ENCODE measurements around the gene ACAD10. TPM values are rescaled to one million over a fixed set of nuclear protein-coding genes. Genes with fewer than 3 reads are reported as not detected.

The ACAD10 gene
- total RNA-seq, 1 donor from 2014 or later = 36.6 TPM

DNA sequence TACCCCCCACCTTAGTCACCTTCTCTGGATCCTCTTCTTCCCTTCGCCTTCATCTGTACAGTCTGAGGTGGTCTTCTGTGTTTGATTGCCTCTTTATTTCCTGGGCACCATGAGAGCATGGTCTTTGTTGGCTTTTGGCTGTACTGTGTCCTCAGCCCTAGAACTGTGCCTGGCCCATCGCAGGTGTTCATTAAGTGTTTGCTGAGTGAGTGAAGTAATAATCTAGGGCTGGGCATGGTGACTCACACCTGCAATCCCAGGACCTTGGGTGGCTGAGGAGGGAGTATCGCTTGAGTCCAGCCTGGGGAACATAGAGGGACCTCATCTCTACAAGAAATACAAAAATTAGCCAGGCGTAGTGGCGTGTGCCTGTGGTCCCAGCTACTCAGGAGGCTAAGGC lies 94.8 kb downstream of the ACAD10 start:
- DNase-seq = no peak
- intact Hi-C loops (cut with micrococcal nuclease) = no loop called here
- H3K9me3 ChIP-seq (replicated peaks) = peaks cover 9% of the 10 kb centered on the region
- H3K4me3 ChIP-seq = no peak overlapping the region
- H3K36me3 ChIP-seq = peaks cover 57% of the 10 kb centered on the region
- TF ChIP-seq, protein P1, sequence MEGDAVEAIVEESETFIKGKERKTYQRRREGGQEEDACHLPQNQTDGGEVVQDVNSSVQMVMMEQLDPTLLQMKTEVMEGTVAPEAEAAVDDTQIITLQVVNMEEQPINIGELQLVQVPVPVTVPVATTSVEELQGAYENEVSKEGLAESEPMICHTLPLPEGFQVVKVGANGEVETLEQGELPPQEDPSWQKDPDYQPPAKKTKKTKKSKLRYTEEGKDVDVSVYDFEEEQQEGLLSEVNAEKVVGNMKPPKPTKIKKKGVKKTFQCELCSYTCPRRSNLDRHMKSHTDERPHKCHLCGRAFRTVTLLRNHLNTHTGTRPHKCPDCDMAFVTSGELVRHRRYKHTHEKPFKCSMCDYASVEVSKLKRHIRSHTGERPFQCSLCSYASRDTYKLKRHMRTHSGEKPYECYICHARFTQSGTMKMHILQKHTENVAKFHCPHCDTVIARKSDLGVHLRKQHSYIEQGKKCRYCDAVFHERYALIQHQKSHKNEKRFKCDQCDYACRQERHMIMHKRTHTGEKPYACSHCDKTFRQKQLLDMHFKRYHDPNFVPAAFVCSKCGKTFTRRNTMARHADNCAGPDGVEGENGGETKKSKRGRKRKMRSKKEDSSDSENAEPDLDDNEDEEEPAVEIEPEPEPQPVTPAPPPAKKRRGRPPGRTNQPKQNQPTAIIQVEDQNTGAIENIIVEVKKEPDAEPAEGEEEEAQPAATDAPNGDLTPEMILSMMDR (IDR thresholded peaks at IDR 0.05; ENCODE audit: borderline replicate concordance) = no peak
- H3K27ac ChIP-seq (replicated peaks) = no peak overlapping the region
- H3K4me1 ChIP-seq = peaks cover 19% of the 10 kb centered on the region
- H3K27me3 ChIP-seq (ENCODE audit: low read depth) = no peaks in the 10 kb centered on the region

DNA sequence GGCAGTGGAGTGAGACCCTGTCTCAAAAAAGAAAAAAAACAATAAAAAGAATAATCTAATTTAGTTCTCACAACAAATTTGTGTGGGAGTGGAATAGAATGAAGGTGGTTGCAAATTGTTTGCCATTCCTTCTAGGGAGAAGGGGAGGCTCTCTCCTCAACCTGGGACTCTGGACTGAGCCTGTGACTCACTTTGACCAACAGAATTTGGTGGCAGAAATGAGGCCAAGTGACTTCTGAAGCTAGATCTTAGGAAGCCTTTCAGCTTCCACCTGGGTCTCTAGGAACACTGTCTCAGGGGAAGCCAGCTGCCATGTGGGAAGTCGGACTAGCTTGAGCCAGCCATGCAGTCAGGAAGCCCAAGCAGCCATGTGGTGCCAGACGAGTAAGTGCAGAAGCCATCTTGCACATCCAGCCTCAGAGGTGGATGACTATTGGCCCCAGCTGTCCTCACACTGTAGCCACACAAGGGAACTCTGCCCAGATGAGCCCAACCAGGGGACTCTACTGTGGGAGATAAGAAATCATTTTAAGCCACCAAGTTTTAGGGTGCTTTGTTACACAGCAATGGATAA lies 95.3 kb downstream of the ACAD10 start:
- intact Hi-C loops (cut with micrococcal nuclease) = no loop called here
- no peak overlapping the region for H3K27ac ChIP-seq (replicated peaks)

DNA sequence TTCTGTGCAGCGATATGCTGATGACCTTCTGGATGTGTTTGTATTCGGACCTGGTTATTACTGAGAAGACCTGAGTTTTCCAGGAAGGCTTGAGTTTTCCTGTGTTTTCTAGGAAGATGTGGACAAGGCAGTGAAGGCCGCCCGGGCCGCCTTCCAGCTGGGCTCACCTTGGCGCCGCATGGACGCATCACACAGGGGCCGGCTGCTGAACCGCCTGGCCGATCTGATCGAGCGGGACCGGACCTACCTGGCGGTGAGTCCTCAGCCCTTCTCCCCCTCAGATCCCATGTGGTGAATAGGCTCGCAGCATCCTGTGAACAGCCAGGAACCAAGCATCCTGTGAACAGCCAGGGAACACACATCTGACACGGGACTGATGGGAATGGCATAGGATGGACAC lies 97.2 kb downstream of the ACAD10 start:
- intact Hi-C loops (cut with micrococcal nuclease) = no loop called here
- Histone ChIP-seq H3K36me3 (peaks cover 80% of the 10 kb centered on the region), H3K27ac (replicated peaks) (no peak overlapping the region), H3K4me3 (no peak overlapping the region), H3K9me3 (replicated peaks) (peaks cover 9% of the 10 kb centered on the region), H3K27me3 (ENCODE audit: low read depth) (no peaks in the 10 kb centered on the region), H3K4me1 (peaks cover 5% of the 10 kb centered on the region)
- no peak for DNase-seq
- TF ChIP-seq, protein P1 (IDR thresholded peaks at IDR 0.05; ENCODE audit: borderline replicate concordance) = no peak

More for the DNA sequence above, 95.3 kb downstream of the ACAD10 start:
- TF ChIP-seq, protein P1 (IDR thresholded peaks at IDR 0.05; ENCODE audit: borderline replicate concordance) = no peak
- Histone ChIP-seq H3K27me3 (ENCODE audit: low read depth) (no peaks in the 10 kb centered on the region), H3K9me3 (replicated peaks) (peaks cover 9% of the 10 kb centered on the region), H3K4me3 (no peak overlapping the region), H3K36me3 (peaks cover 63% of the 10 kb centered on the region), H3K4me1 (peaks cover 13% of the 10 kb centered on the region)
- no peak for DNase-seq

DNA sequence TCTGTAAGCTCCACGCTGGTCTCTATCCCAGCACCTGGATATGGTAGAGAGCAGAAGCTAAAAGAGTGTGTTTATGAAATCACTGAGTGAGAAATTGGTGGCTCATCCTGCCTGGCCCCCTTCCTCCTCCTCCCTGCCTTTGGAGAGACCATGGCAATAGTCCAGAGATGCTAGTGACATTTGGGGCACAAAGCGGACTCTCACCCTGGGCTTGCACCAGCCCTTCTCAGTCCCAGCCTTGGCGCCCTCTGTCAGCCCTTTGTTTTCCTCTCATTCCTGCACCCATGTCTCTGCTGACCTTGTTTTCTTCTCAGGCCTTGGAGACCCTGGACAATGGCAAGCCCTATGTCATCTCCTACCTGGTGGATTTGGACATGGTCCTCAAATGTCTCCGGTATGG lies 99.1 kb downstream of the ACAD10 start:
- H3K27ac ChIP-seq (replicated peaks) = no peak overlapping the region
- peaks cover 9% of the 10 kb centered on the region for H3K9me3 ChIP-seq (replicated peaks)
- H3K4me3 ChIP-seq = no peak overlapping the region
- TF ChIP-seq, protein P1 (IDR thresholded peaks at IDR 0.05; ENCODE audit: borderline replicate concordance) = no peak
- H3K4me1 ChIP-seq = peaks cover 11% of the 10 kb centered on the region
- intact Hi-C loops (cut with micrococcal nuclease) = no loop called here
- peaks cover 76% of the 10 kb centered on the region for H3K36me3 ChIP-seq
- DNase-seq = no peak
- no peaks in the 10 kb centered on the region for H3K27me3 ChIP-seq (ENCODE audit: low read depth)

DNA sequence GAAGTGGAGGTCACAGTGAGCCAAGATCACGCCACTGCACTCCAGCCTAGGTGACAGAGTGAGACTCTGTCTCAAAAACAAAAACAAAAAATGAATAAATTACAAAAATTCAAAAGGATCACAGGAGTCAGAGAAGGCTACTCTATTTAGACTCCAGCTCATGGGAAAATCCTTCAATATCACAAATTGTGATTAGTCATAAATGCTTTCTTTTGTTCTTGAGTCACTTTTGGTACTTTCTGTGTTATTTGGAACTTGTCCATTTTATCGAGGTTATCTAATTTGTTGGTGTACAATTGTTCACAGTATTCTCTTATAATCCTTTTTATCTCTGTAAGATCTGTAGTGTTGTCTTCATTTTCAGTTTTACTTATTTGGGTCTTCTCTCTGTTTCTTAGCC lies 99.8 kb downstream of the ACAD10 start:
- no peak for DNase-seq
- H3K27me3 ChIP-seq (ENCODE audit: low read depth) = no peaks in the 10 kb centered on the region
- H3K36me3 ChIP-seq = peaks cover 78% of the 10 kb centered on the region
- peaks cover 9% of the 10 kb centered on the region for H3K9me3 ChIP-seq (replicated peaks)
- no peak overlapping the region for H3K4me3 ChIP-seq
- TF ChIP-seq, protein P1 (IDR thresholded peaks at IDR 0.05; ENCODE audit: borderline replicate concordance) = no peak
- intact Hi-C loops (cut with micrococcal nuclease) = no loop called here
- H3K4me1 ChIP-seq = peaks cover 11% of the 10 kb centered on the region
- no peak overlapping the region for H3K27ac ChIP-seq (replicated peaks)

Data from left ventricle myocardium inferior (tissue), 1 donor.